GM12873 (cell line): ENCODE results near the gene MYBPC1.

Experiments
- CTCF ChIP-seq: IDR thresholded peaks from 2 replicates; pipeline ENCODE4 v1.5.1; 2012; ENCODE audit warnings: low read depth, mild to moderate bottlenecking, moderate library complexity, low read length, control low read depth; ENCODE audit not compliant: insufficient read depth; ENCODE audit errors: missing control alignments

MYBPC1 gene

GRCh38 chr12:101594700-101595099 lies at the start of gene MYBPC1:
Gene MYBPC1, plus strand, starts transcription at chr12:101594971. Its CDS starts 100 bp downstream, at chr12:101595071.
- TF ChIP-seq CTCF = no peak

GRCh38 chr12:101551362-101552114 lies 43.2 kb upstream of the MYBPC1 start:
- no peak for TF ChIP-seq CTCF

DNA sequence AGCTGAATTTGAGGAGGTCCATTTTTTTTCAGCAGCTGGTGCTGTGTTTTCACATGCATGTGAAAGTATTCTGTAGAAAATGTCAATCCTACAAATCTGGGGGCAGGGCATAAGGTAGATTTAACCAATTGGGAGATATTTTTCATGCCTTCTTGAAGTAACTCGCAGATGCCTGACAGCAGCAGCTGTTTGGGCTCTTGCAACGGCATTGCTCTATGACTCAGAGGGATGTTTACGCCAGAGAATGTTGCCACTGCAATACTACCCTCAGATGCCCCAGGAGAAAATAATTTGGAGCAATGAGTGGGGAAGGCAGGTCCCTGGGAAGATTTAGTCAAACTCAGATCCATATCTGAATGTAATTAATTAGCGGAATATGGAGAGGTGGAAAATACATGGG lies 42.5 kb upstream of the MYBPC1 start:
- TF ChIP-seq CTCF = no peak

DNA sequence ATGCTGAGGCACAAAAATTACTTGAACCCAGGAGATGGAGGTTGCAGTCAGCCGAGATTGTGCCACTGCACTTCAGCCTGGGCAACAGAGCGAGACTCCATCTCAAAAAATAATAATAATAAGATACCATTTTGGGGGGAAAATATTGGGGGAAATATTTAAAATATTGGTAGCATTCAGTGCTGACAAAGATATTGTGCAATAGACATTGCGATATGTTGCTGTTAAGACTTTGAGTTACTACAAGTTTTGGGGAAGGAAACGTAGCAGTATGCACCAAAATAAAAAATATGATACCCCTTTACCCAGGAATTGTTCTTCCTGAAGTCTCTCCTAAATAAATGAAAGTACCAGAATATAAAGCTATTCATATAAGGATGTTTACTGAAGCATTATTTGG lies 37.7 kb upstream of the MYBPC1 start:
- TF ChIP-seq CTCF = no peak

DNA sequence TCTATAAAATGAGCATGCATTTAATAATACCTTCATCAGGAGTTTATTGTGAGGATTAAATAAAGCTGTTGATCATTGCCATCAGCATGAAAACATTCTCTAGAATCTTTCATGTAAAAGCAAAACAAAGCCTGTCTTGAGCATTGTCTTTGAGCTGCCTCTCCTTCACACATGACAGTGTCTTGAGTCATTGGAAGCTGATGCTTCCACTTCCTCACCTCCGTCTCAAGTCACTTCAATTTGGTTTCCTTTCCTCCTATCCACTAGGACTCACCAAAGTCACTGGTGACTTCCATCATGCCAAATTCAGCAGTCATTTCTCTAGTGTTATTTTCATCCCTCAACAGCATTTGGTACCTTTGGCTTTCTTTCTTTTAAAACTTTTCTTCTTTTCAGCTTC lies 31.6 kb upstream of the MYBPC1 start:
- TF ChIP-seq CTCF = no peak

DNA sequence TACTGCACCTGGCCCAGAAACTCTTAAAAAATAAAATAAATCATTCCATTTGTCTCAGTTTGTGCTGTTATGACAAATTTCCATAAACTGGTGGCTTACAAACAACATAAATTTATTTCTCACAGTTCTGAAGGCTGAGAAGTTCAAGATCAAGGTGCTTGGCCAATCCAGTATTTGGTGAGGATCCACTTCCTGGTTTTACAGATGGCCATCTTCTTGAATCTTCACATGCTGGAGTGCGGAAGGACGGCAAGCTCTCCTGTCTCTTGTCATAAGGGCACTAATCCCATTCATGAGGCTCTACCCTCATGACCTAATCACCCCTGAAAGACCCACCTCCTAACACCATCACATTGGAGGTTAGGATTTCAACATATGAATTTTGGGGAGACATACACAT lies 29.9 kb upstream of the MYBPC1 start:
- no peak for TF ChIP-seq CTCF

DNA sequence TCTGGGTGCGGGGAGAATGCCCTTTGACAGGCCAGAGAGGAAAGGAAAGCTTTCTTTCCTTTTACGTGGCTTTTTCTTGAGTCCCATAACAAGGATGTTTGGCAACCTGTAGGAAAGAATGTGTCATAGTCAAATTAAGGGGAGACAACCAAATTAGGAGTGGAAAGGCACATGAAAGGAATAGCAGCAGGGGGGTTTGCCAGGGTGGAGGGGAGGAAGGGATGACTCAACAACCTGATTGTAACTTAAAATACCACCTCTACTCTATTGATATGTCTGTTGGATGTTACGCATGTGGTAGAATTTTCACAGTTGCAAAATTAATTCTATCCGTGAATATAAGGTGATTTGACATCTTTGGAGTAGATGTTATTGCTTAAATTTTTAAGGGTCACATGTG lies 28.5 kb upstream of the MYBPC1 start:
- TF ChIP-seq CTCF = no peak

DNA sequence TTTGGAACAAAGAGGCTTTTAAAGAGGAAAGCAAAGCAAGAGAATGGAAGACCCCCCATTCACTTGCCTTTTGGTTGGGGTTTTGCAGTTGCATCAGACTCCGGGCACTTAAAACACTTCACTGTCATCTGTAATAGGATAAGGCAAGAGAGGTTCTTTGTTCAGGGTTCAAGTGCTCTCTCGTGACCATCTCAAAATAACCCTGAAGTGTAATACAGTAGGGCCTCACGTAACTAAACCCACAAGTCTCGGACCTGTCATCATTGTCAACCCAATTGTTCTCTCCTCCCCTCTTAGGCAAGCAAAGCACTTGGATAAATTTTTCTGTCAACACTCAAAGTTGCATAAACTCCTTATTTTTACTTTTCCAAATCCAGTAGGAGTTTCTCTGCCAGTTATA lies 26.9 kb upstream of the MYBPC1 start:
- TF ChIP-seq CTCF = no peak
